Activated CD4-positive, alpha-beta T cell treated with anti-CD3 and anti-CD28 coated beads, Interleukin-10, Interleukin-2, amounts not matched to agents 100 ng/mL and 50 ng/mL, durations not matched to agents 16 hours and 8 hours (primary cell): ENCODE measurements around the gene DIPK1A.

Experiments
- DNase-seq: peaks from one replicate; pipeline ENCODE4 v3.0.0-alpha.2; 2020

The DIPK1A gene

DNA sequence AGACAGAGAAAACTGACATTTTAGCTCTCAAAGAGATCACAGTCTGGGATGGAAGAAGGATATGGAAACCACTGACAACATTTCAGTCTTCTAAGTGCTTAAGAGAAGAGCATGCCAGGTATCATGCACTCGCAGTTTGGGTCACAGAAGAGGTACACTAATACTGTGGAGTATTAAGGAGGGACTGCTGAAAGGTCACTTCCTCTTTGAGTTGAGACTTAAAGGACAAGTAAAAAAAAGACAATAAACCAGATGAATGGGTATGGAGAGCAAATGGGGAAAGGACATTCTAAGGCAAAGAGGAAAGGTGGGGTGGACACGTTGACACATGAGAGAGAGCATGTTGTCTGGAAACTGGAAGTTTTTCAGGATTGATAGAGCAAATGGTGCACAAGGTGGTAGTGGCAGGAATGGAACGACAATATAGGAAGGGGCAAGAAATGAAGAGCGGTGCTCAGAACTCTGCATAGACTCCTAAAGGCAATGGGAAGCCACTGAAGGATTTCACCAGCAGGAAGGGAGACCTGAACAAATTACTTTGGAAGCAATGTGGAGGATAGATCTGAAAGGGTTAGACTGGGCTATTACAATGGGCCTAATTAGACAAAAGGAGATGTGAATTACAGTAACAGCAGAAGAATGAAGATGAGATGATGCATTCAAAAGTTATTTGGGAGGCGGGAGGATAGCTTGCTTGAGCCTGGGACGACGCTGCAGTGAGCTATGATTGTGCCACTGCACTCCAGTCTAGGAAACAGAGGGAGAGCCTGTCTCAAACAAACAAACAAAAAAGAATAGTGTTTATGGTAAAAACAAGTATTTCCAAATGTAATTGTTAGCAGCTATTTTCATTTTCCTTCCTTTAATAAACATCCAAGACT, 11.1 kb downstream of the DIPK1A start:
- no peak for DNase-seq

GRCh38 chr1:92948071-92948470, 13.2 kb downstream of the DIPK1A start:
- no peak for DNase-seq

GRCh38 chr1:92945748-92946270, 15.5 kb downstream of the DIPK1A start:
- no peak for DNase-seq

- no peak for DNase-seq
Observed at GRCh38 chr1:92944901-92945747, 16.1 kb downstream of the DIPK1A start.

- DNase-seq: no peak
Observed at GRCh38 chr1:92943502-92943847, 17.8 kb downstream of the DIPK1A start.

GRCh38 chr1:92940541-92940940, 20.7 kb downstream of the DIPK1A start:
- peak; percentile 46 for DNase-seq

GRCh38 chr1:92937731-92938130, 23.5 kb downstream of the DIPK1A start:
- no peak for DNase-seq

DNA sequence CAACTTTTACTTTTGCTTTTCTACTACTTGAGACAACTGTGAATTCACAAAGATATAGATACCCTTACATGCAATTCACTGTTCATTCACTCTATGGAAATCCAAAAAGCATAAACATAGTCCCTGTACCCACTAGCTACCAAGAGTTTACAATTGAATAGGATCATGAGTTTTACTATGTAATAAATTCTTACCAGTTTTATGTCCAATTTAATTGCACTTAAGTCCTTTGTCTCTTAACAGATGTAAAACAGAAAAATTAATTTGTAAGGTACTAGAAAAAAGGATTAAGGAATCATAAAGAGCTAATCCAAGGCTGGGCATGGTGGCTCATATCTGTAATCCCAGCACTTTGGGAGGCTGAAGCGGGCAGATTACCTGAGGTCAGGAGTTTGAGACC, 24.4 kb downstream of the DIPK1A start:
- DNase-seq: no peak

DNA sequence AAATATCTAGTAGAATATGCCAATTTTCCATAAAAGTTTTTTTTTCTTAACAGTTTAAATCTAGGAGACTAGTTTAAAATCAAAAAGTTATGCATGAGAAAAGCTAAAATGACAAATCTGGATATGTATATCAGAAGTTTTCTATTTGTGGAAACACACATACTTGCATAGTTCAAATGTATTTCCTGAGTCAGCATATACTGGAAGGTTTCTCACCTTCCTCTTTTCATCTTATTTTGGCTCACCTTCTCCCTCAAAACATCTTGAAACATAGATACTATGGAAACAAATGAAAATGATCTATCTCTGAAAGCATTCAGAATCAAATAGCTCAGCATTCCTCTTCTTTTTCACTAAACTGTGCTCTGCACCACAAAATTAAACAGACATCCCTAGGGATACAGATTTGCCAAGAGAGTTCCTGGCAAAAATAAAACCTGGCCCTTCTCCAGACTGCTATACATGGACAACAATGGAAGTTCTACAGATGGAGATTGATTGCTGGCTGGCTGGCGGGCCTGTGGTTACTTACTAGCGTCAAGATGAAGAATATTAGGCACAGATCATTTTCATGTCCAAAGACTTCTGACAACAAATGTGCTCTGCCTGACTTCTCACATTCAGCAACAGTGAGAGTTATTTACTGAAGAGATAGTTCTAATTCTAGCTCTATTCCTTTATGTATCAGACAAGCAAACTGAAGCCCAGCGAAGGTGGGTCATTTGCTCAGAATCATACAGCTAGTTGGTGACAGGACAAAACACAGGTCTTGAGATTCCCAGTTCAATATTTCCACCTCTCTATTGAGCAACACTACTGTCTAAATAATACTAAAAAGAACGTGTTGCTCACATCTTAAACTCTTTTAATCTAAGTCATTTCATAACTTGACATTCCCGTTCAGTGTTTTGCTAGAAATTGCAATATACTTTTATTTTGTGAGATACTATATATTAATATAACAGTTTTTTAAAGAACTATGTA, 26.6 kb downstream of the DIPK1A start:
- no peak for DNase-seq

DNA sequence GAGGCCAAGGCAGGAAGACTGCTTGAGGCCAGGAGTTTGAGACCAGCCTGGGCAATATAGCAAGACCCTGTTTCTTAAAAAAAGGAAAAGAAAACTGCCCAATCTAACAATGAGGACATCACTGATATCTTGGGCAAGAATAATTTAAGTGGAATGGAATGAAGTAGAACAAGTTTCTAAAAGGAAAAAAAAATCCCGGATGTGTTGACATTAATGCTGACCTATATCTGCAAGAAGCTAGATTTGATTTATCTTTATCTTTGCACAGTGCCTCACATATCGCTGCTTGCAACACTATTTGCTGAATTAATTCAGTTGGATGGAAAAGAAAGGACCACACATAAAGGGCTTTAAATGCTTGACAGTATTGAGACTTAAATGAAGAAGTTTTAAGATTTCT, 27.8 kb downstream of the DIPK1A start:
- no peak for DNase-seq

DNA sequence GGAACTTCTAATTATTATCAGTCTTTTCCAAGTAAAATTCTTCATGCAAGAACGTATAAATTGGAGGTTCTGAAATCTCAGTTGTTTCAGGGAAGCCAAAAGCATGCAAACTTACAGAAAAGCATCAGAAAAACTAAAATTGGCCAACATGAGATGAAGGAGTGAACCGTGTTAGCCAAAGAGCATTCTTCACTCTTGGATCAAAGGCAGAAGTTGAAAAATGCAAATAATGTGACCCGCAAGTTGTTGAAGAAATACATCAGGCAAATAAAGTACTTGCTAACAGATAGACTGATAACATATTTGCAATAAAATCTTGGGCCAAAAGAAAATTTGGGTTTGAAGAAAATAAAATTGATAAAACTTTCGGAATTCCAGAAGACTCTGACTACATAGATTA, 29.6 kb downstream of the DIPK1A start:
- DNase-seq: no peak

DNA sequence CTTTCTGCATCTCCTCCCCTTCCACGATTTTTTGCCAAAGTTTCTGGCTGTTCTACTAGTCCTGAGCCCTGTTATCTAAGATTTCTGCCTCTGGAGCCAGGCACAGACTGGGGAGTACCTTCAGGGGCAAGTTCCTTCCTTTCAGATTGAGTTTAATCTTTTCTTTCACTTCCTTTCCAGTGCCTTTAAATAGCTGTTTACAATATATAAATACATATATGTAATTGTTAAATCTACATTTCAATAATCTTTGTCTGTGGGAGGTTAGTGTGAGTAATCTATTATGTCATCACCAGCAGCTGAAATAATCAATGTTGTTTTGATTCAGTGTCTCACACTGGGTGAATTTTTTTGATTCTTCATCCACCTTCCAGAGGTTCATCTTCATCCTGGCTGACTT, 31.8 kb downstream of the DIPK1A start:
- peak; percentile 4 for DNase-seq

DNA sequence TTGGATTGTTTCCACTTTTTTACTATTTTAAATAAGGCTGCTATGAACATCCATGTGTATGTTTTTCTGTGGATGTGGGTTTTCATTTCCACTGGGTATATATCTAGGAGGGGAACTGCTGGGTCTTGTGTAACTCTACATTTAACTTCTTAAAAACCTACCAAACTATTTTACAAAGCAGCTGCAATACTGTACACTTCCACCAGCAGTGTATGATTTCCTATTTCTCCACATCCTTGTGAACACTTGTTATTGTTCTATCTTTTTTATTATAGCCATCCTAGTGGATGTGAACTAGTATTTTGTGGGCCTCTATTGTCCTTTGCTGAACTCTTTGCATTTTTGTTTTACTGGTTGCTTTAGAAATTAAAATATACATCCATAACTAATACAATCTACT, 33.4 kb downstream of the DIPK1A start:
- DNase-seq: no peak

- no peak for DNase-seq
Observed at GRCh38 chr1:92926873-92927272, 34.4 kb downstream of the DIPK1A start.

DNA sequence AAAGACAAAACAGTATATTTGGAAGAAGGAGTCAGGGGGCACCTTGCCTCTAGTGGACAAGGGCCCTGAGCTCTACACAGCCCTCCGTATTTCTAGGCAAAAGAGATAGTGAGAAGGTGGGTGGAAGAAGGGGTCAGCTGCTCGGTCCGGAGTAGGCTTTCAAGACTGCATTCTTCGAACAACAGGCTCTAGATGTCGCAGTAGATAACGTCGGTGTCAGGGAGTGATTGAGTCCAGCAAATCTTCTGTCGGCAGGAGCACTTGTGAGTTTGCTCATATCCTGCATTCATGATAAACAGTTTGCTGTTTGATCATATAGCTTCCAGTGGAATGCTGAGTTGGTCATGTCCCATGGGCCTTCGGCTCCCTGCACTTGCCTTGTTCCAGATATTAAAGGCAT, 36.8 kb downstream of the DIPK1A start:
- DNase-seq: no peak

DNA sequence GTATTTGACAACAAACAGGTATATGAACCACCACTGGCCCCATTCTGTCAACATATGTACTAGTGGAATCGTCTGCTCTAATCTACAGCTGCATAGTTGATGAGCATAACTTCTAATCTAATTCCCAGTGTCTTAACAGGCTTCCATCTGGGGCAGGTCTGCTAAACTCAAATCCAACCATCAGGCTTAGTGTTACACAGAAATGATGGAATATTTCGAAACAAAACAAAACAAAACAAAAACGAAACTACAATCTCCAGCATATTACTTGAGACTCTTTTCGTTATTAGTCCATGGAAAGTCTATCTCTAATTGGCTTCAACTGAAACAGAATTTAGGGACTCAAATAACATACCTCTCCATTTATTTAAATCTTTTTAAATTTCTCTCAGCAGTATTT, 37.6 kb downstream of the DIPK1A start:
- no peak for DNase-seq

GRCh38 chr1:92922356-92923035, 38.8 kb downstream of the DIPK1A start:
- no peak for DNase-seq

- no peak for DNase-seq
Observed at GRCh38 chr1:92921031-92922023, 39.9 kb downstream of the DIPK1A start.

DNA sequence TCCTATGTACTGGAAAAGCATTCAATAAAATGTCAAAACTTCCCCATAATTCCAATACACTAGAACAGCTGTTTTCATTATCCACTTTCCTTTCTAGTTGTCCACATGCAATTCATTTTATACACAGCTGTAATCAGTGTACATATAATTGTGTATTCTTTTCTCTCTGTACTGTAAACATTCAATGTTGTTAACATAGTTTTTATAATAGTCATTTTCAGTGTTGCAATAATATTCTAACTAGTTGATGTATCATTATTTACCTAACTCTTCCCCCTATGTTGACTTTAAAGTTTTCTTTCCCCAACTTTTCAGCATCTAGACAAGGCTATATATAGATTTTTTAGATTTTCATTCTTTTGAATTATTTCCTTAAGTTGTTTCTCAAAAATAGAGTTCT, 44.4 kb downstream of the DIPK1A start:
- DNase-seq: no peak

DNA sequence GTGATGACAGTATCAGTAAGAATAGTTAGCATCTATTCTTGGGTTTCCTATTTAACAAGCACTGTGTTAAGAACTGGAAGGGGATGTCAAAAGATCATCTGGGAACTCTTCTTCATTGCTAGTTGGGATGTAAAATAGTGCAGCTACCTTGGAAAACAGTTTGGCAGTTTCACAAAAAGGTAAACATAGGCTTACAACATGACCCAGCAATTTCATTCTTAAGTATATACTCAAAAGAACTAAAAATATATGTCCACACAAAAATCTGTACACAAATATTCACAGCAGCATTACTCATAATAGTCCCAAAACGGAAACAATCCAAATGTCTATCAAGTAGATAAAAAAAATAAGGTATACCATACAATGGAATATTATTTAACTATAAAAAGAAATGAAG, 45.7 kb downstream of the DIPK1A start:
- no peak for DNase-seq
